H1 (cell line): Measurements from ENCODE around the gene IL12RB2. TPM values are rescaled to one million over a fixed set of nuclear protein-coding genes. Genes with fewer than 3 reads are reported as not detected.

Source experiments
- ASH2L ChIP-seq: fragments of 200-600, 300-600 bp; sonication (generic); IDR thresholded peaks from one replicate; pipeline ENCODE4 v1.7.1; 2017; ENCODE audit warnings: low read length
- CHD7 ChIP-seq: fragments of 300-600 bp; sonication (generic); IDR thresholded peaks from 2 replicates; pipeline ENCODE4 v1.7.1; 2012; ENCODE audit warnings: low read length, moderate library complexity, mild to moderate bottlenecking, inconsistent platforms; ENCODE audit not compliant: insufficient replicate concordance
- EZH2 ChIP-seq: fragments of 200-600 bp; sonication (generic); IDR thresholded peaks from 2 replicates; pipeline ENCODE4 v1.7.1; 2012; ENCODE audit warnings: low read depth, mild to moderate bottlenecking, moderate library complexity, low read length, inconsistent platforms; ENCODE audit not compliant: severe bottlenecking
- KDM1A ChIP-seq: fragments of 200-600, 300-600 bp; sonication (generic); IDR thresholded peaks from 2 replicates; pipeline ENCODE4 v1.7.1; 2016; ENCODE audit warnings: mild to moderate bottlenecking, low read length, borderline replicate concordance
- KDM4A ChIP-seq: IDR thresholded peaks from one replicate; pipeline ENCODE4 v1.7.1; 2012; ENCODE audit warnings: low read depth, mild to moderate bottlenecking, moderate library complexity, low read length, inconsistent platforms; ENCODE audit not compliant: severe bottlenecking
- SP2 ChIP-seq: IDR thresholded peaks from 2 replicates; pipeline ENCODE4 v1.6.1; 2012; ENCODE audit warnings: mild to moderate bottlenecking, low read length, inconsistent platforms
- SP4 ChIP-seq: IDR thresholded peaks from 2 replicates; pipeline ENCODE4 v1.6.1; 2012; ENCODE audit warnings: low read length, inconsistent platforms
- TAF1 ChIP-seq: IDR thresholded peaks from 2 replicates; pipeline ENCODE4 v1.6.1; 2011; ENCODE audit warnings: mild to moderate bottlenecking, low read depth, low read length
- polyA plus RNA-seq, 7 experiments: library from polyadenylated mRNA; depleted of rRNA in 3 of 7; stranded (reverse) in 5 of 7; unstranded in 2 of 7; fragments of >200 nt in 5 of 7; fragments of 200-250 nt in 2 of 7; gene quantifications; 1 replicate in 5 of 7; 2 replicates in 1 of 7; 4 replicates in 1 of 7; pipeline versions ENCODE4 v1.2.1 to v1.2.3, GENCODE V29; 2011 to 2013; ENCODE audit warnings: missing spikeins in 2 of 7, mixed read lengths in 2 of 7
- total RNA-seq: library from RNA; stranded (reverse); fragmentation: NEBNext Ultra II Directional; extraction: Animal tissue kit (Norgen Biotek cat#: 25700); gene quantifications from 2 replicates; pipeline ENCODE4 v1.2.1, GENCODE V29; 2021

The IL12RB2 gene
- total and polyA plus RNA-seq, 2 of the 8 experiments (the other 6 are each of a cell fraction or from before 2014, with no cell fraction given), result 1.4 TPM

GRCh38 chr1:67342076-67342890 is 34.6 kb downstream of the IL12RB2 start (continued):
- peak; percentile 89 for TF ChIP-seq ASH2L
- no peak for TF ChIP-seq TAF1
- no peak for TF ChIP-seq SP2
- TF ChIP-seq CHD7, result peak; percentile 87
- TF ChIP-seq KDM1A, result 0 out of 2 replicates have a peak, but pooled peaks have one; percentile 13
- TF ChIP-seq KDM4A, result no peak
- no peak for TF ChIP-seq EZH2
- no peak for TF ChIP-seq SP4
